GM12878 (cell line): Measurements from ENCODE around the gene TPBGL. TPM values are rescaled to one million over a fixed set of nuclear protein-coding genes. Genes with fewer than 3 reads are reported as not detected.

Experiments used
- ATAC-seq: fragments of 200-7000 bp; cut with Tn5 transposase; 3 replicates; pipeline ENCODE4 v1.9.1; 2020; ENCODE audit warnings: mild to moderate bottlenecking, moderate library complexity
- BruUV-seq: library from RNA; stranded (reverse); fragments of 400-500 nt; replicated peaks from 2 replicates; lab custom pipeline; 2021; lab: Mats Ljungman, UMichigan
- CTCF ChIA-PET: fragments of 300-600 bp; sonication (Branson Sonifier 250); formaldehyde crosslinking; extraction: SDS; loops from one replicate; lab custom pipeline; 2021; ENCODE audit warnings: inconsistent platforms; lab: Yijun Ruan, JAX
- POLR2A ChIA-PET: fragments of 350-600 bp; formaldehyde crosslinking; extraction: SDS; loops from one replicate; lab custom pipeline; 2021; ENCODE audit warnings: inconsistent platforms; lab: Charles Lee
- RAD21 ChIA-PET: fragments of 300-600 bp; sonication (Branson Sonifier 250); formaldehyde crosslinking; loops from one replicate; lab custom pipeline; 2023; ENCODE audit warnings: antibody characterized with exemption; ENCODE audit not compliant: unreplicated experiment; lab: Charles Lee
- SMC1A ChIA-PET: fragments of 300-600 bp; sonication (Branson Sonifier 250); formaldehyde crosslinking; loops from one replicate; lab custom pipeline; 2023; ENCODE audit not compliant: unreplicated experiment, uncharacterized antibody; lab: Charles Lee
- DNase-seq: peaks from one replicate; pipeline ENCODE4 v3.0.0-alpha.2; 2011; ENCODE audit warnings: low read depth, low spot score
- FAIRE-seq: peaks from 3 replicates; lab custom pipeline; 2011; peaks lifted over from hg19 to GRCh38; lab: Jason Lieb, UNC
- H2AFZ ChIP-seq: 2 replicates; pipeline ENCODE4 v1.6.0; 2011; ENCODE audit warnings: low read depth, low read length, control low read depth; ENCODE audit not compliant: control insufficient read depth
- H3K27ac ChIP-seq: 2 replicates; pipeline ENCODE4 v1.5.1; 2011; ENCODE audit warnings: control low read depth; ENCODE audit not compliant: control insufficient read depth, insufficient read depth
- H3K27me3 ChIP-seq, 2 experiments: replicated peaks in 1 of 2; 2 replicates each; pipeline versions ENCODE4 v1.6.0 to v1.6.1; 2011; ENCODE audit warnings: low read length in 1 of 2; ENCODE audit not compliant: control insufficient read depth in 2 of 2, insufficient read depth in 2 of 2
- H3K36me3 ChIP-seq, 2 experiments: 2 replicates each; pipeline ENCODE4 v1.5.1; 2011; ENCODE audit warnings: low read length in 1 of 2; ENCODE audit not compliant: control insufficient read depth in 2 of 2, insufficient read depth in 2 of 2
- H3K4me1 ChIP-seq: 2 replicates; pipeline ENCODE4 v1.6.1; 2011; ENCODE audit warnings: mild to moderate bottlenecking, low read length, moderate library complexity, mixed read lengths; ENCODE audit not compliant: control insufficient read depth, insufficient read depth
- H3K4me2 ChIP-seq: 2 replicates; pipeline ENCODE4 v1.6.0; 2011; ENCODE audit warnings: control low read depth; ENCODE audit not compliant: control insufficient read depth, insufficient read depth
- H3K4me3 ChIP-seq: fragments of 200-600 bp; sonication (generic); 2 replicates; pipeline ENCODE4 v1.5.1; 2016
- H3K79me2 ChIP-seq: 2 replicates; pipeline ENCODE4 v1.6.0; 2011; ENCODE audit warnings: low read length; ENCODE audit not compliant: control insufficient read depth, insufficient read depth
- H3K9ac ChIP-seq: 2 replicates; pipeline ENCODE4 v1.8.0; 2011; ENCODE audit warnings: low read length, control low read depth, mixed read lengths; ENCODE audit not compliant: control insufficient read depth, insufficient read depth
- H3K9me3 ChIP-seq: replicated peaks from 3 replicates; pipeline ENCODE4 v1.5.1; 2011; ENCODE audit warnings: mild to moderate bottlenecking, low read length; ENCODE audit not compliant: control insufficient read depth, insufficient read depth
- H4K20me1 ChIP-seq: 2 replicates; pipeline ENCODE4 v1.6.0; 2011; ENCODE audit not compliant: control insufficient read depth, insufficient read depth
- MTA2 ChIP-seq: fragments of 450-650 bp; IDR thresholded peaks from 2 replicates; pipeline ENCODE4 v1.6.1; 2016; ENCODE audit warnings: low read depth, mild to moderate bottlenecking, moderate library complexity
- NR2F1 ChIP-seq: fragments of 450-650 bp; conservative IDR thresholded peaks from 2 replicates; pipeline ENCODE4 v1.6.1; 2017; ENCODE audit warnings: mild to moderate bottlenecking
- RFX5 ChIP-seq: IDR thresholded peaks from 2 replicates; pipeline ENCODE4 v1.6.1; 2011; ENCODE audit warnings: low read depth, low read length, improper control_type of control experiment
- TCF7 ChIP-seq: IDR thresholded peaks from 2 replicates; pipeline ENCODE4 v1.6.1; 2014; ENCODE audit warnings: antibody characterized with exemption, borderline replicate concordance
- ZNF384 ChIP-seq: IDR thresholded peaks from 2 replicates; pipeline ENCODE4 v1.6.1; 2012; ENCODE audit warnings: low read depth, mild to moderate bottlenecking, low read length, improper control_type of control experiment, borderline replicate concordance
- ZZZ3 ChIP-seq: IDR thresholded peaks from 2 replicates; pipeline ENCODE4 v1.6.1; 2011; ENCODE audit warnings: low read depth; ENCODE audit not compliant: control insufficient read depth, insufficient read length
- WGBS: methylation state at CpG from one replicate; pipeline ENCODE4 v1.1.6; 2016; ENCODE audit warnings: low lambda C conversion rate; ENCODE audit not compliant: insufficient replicate concordance, insufficient coverage; ENCODE audit errors: missing lambda C conversion rate; 5-methylcytosine and 5-hydroxymethylcytosine counted together
- in situ Hi-C: fragments of 300-500 bp; cut with MboI; formaldehyde crosslinking; loops from 9 replicates; pipeline ENCODE4 v1.14.3; 2018; ENCODE audit warnings: mixed read lengths
- intact Hi-C: fragments of 100-400 bp; cut with micrococcal nuclease; formaldehyde crosslinking; loops from one replicate; pipeline ENCODE4 v1.14.2; 2022; ENCODE audit not compliant: unreplicated experiment
- polyA plus RNA-seq, 11 experiments: library from polyadenylated mRNA; depleted of rRNA in 4 of 11; unstranded in 6 of 11; stranded (reverse) in 5 of 11; fragments of >200 nt; fragmentation: Nextera tagmentation in 4 of 11; fragmentation: Illumina TruSeq in 1 of 11; extraction: Ambion mirVana in 4 of 11; extraction: Trizol in 1 of 11; gene quantifications; 1 replicate in 1 of 11; 2 replicates in 10 of 11; pipeline versions ENCODE4 v1.2.1 to v1.2.3, GENCODE V29; 2011 to 2016; ENCODE audit warnings: inconsistent platforms in 2 of 11, missing spikeins in 2 of 11, low read depth in 1 of 11
- total RNA-seq, 4 experiments: library from RNA; depleted of rRNA in 3 of 4; stranded (reverse); fragments of >200 nt in 3 of 4; fragmentation: Illumina TruSeq in 1 of 4; extraction: Trizol in 1 of 4; gene quantifications; 2 replicates each; pipeline versions ENCODE4 v1.2.1 to v1.2.3, GENCODE V29; 2013 to 2021
- TF ChIP-seq, protein P1 (sequence below): fragments of 450-650 bp; IDR thresholded peaks from 2 replicates; pipeline ENCODE4 v1.6.1; 2017; ENCODE audit warnings: mild to moderate bottlenecking, moderate library complexity

TPBGL gene
- total and polyA plus RNA-seq, 10 of the 15 experiments (the other 5 are each of a cell fraction or from before 2014, with no cell fraction given): not detected

DNA sequence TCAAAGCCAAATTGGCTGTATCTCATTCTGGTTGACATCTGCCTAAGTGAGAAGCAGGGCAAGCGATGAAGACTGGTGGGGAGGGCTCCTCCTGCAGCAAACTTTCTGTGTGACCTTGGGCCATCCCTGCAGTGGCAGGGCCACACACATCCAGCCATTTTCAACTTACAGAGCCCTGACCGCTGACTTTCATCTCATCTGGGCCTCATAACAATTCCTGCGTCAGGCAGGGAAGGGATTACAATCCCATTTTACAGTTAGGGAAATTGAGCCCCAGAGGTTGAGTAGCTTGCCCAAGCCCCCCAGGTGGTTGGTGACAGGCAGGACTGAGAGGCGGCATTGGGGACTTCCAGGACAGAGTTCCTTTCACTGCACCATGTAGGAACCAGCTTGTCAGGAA lies 21.9 kb downstream of the TPBGL start:
- no peaks in the 10 kb centered on the region for H3K79me2 ChIP-seq
- ChIA-PET SMC1A (no interaction called here), POLR2A (no interaction called here), CTCF (interaction anchor here (0.7 to 1.4 kb wide), 2 partner anchors 14 to 107 kb away, joined by 3 read pairs; no protein-coding TSS in a partner anchor), RAD21 (no interaction called here)
- FAIRE-seq (no peak), ATAC-seq (no peak), DNase-seq (no peak)
- no peak overlapping the region for H3K4me2 ChIP-seq
- H3K9ac ChIP-seq: no peak overlapping the region
- H3K27ac ChIP-seq: no peak overlapping the region
- H3K9me3 ChIP-seq: no peaks in the 10 kb centered on the region
- no peaks in the 10 kb centered on the region for H3K4me1 ChIP-seq
- no peaks in the 10 kb centered on the region for H3K27me3 ChIP-seq
- intact Hi-C loops (no loop called here), in situ Hi-C loops (no loop called here)
- no TSS peak for BruUV-seq
- 74% methylated on average over 3 of the region's 4 CpGs for WGBS
- no peaks in the 10 kb centered on the region for H3K36me3 ChIP-seq
- H2AFZ ChIP-seq: no peak overlapping the region
- H3K4me3 ChIP-seq: no peak overlapping the region
- H4K20me1 ChIP-seq: 0 out of 2 replicates have a peak, but pooled peaks cover 2% of the 10 kb centered on the region
- TF ChIP-seq RFX5 (no peak), ZNF384 (no peak), NR2F1 (no peak)

DNA sequence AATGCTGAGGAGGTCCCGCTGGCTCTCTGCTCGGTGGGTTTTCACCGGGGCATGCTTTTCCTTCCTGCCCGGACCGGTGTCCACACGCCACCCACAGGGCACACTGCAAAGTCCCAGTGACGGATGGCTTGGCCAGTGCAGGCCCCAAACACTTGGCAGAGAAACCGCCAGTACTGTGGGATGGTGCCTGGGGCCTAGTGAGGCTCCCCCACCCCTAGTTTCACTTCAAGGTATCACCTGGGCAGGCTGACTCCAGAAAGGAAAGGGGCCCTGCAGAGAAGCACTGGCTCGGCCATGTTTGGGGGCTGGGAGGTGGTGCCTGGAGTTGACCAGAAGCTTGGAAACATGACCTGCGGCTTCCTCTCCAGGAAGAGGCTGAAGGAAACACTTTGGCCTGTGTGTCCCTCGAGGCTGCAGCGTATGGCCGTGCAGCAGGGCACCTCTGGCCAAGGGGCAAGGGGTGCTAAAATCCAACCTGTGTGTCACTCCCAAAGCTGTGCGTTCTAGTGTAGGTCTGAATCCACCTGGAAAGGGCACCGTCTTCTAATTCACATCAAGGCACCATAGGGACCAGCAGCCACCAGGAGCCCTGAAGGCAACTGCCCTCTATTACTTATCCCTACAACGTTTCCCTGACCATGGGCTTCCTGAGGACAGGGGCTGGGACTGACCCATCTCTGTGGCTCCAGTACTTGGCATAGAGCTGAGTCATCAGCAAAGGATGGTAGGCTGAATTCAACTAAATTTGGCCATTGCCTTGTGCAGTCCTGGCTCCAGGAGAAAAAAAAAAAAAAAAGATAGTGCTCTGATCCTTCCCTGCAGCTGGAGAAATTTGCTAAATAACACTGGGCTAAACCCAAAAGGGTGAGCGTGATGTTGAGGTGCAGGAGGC lies 22.6 kb downstream of the TPBGL start:
- SMC1A ChIA-PET: interaction anchor here (1.0 kb wide), 1 partner anchor 8 kb away, joined by 3 read pairs; no protein-coding TSS in a partner anchor
- RAD21 ChIA-PET: no interaction called here
- BruUV-seq: no TSS peak
- H3K4me3 ChIP-seq: no peak overlapping the region
- TF ChIP-seq TCF7 (no peak), ZZZ3 (no peak), MTA2 (no peak)
- TF ChIP-seq, protein P1, sequence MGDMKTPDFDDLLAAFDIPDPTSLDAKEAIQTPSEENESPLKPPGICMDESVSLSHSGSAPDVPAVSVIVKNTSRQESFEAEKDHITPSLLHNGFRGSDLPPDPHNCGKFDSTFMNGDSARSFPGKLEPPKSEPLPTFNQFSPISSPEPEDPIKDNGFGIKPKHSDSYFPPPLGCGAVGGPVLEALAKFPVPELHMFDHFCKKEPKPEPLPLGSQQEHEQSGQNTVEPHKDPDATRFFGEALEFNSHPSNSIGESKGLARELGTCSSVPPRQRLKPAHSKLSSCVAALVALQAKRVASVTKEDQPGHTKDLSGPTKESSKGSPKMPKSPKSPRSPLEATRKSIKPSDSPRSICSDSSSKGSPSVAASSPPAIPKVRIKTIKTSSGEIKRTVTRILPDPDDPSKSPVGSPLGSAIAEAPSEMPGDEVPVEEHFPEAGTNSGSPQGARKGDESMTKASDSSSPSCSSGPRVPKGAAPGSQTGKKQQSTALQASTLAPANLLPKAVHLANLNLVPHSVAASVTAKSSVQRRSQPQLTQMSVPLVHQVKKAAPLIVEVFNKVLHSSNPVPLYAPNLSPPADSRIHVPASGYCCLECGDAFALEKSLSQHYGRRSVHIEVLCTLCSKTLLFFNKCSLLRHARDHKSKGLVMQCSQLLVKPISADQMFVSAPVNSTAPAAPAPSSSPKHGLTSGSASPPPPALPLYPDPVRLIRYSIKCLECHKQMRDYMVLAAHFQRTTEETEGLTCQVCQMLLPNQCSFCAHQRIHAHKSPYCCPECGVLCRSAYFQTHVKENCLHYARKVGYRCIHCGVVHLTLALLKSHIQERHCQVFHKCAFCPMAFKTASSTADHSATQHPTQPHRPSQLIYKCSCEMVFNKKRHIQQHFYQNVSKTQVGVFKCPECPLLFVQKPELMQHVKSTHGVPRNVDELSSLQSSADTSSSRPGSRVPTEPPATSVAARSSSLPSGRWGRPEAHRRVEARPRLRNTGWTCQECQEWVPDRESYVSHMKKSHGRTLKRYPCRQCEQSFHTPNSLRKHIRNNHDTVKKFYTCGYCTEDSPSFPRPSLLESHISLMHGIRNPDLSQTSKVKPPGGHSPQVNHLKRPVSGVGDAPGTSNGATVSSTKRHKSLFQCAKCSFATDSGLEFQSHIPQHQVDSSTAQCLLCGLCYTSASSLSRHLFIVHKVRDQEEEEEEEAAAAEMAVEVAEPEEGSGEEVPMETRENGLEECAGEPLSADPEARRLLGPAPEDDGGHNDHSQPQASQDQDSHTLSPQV: no peak
- no peaks in the 10 kb centered on the region for H3K27me3 ChIP-seq
- no peaks in the 10 kb centered on the region for H3K9me3 ChIP-seq
- POLR2A ChIA-PET: interaction anchor here (0.6 kb wide), 1 partner anchor 92 kb away, joined by 5 read pairs; no protein-coding TSS in a partner anchor
- no peaks in the 10 kb centered on the region for H3K4me1 ChIP-seq
- no peaks in the 10 kb centered on the region for H3K79me2 ChIP-seq
- DNase-seq: no peak
- CTCF ChIA-PET: interaction anchor here (0.7 to 1.4 kb wide), 4 partner anchors 15 to 215 kb away, joined by 3 read pairs; no protein-coding TSS in a partner anchor
- 37% methylated on average over 17 of the region's 17 CpGs for WGBS
- intact Hi-C loops: no loop called here
- 0 out of 2 replicates have a peak, but pooled peaks cover 2% of the 10 kb centered on the region for H4K20me1 ChIP-seq
- H2AFZ ChIP-seq: no peak overlapping the region
- in situ Hi-C loops: no loop called here
- no peak overlapping the region for H3K4me2 ChIP-seq
- no peak overlapping the region for H3K9ac ChIP-seq
- FAIRE-seq: no peak
- H3K27ac ChIP-seq: no peak overlapping the region
- ATAC-seq: no peak
- H3K36me3 ChIP-seq: no peaks in the 10 kb centered on the region
